HepG2 (cell line): ENCODE results near the gene PSD. TPM values are rescaled to one million over a fixed set of nuclear protein-coding genes. Genes with fewer than 3 reads are reported as not detected.

Source experiments
- FOXP1 ChIP-seq, 2 experiments: fragments of 450-650 bp in 1 of 2; IDR thresholded peaks; 2 replicates each; pipeline ENCODE4 v1.6.1; 2017 to 2018; ENCODE audit warnings: antibody characterized with exemption in 1 of 2
- GFI1 ChIP-seq: sonication (generic); formaldehyde crosslinking; IDR thresholded peaks from 2 replicates; pipeline ENCODE4 v1.5.0; 2020; ENCODE audit warnings: missing genetic modification reagents, mild to moderate bottlenecking, borderline replicate concordance
- GLMP ChIP-seq: sonication (generic); formaldehyde crosslinking; IDR thresholded peaks from 2 replicates; pipeline ENCODE4 v1.9.0; 2021; ENCODE audit warnings: missing genetic modification reagents, mild to moderate bottlenecking, borderline replicate concordance
- KLF9 ChIP-seq: IDR thresholded peaks from 2 replicates; pipeline ENCODE4 v1.6.1; 2016; ENCODE audit warnings: low read depth
- NPAS2 ChIP-seq: sonication (generic); formaldehyde crosslinking; IDR thresholded peaks from 2 replicates; pipeline ENCODE4 v1.8.0; 2022; ENCODE audit warnings: mild to moderate bottlenecking, missing genetic modification reagents, borderline replicate concordance
- PRPF4 ChIP-seq: fragments of 200-400 bp; formaldehyde crosslinking; IDR thresholded peaks from 2 replicates; pipeline ENCODE4 v1.6.1; 2016; ENCODE audit warnings: low read length, low read depth; ENCODE audit not compliant: poor library complexity, severe bottlenecking
- RFXAP ChIP-seq: sonication (generic); formaldehyde crosslinking; IDR thresholded peaks from 2 replicates; pipeline ENCODE4 v1.4.0; 2020; ENCODE audit warnings: missing genetic modification reagents, borderline replicate concordance
- SAFB2 ChIP-seq: sonication (generic); formaldehyde crosslinking; IDR thresholded peaks from 2 replicates; pipeline ENCODE4 v1.5.1; 2020; ENCODE audit warnings: missing genetic modification reagents, low read depth, mild to moderate bottlenecking, borderline replicate concordance
- SUZ12 ChIP-seq: fragments of 150-350 bp; IDR thresholded peaks from 2 replicates; pipeline ENCODE4 v1.6.1; 2014; ENCODE audit warnings: low read depth, low read length
- SYNCRIP ChIP-seq: fragments of 200-400 bp; formaldehyde crosslinking; IDR thresholded peaks from 2 replicates; pipeline ENCODE4 v1.6.1; 2018; ENCODE audit warnings: mild to moderate bottlenecking, low read depth, low read length; ENCODE audit not compliant: insufficient read depth
- ZBTB40 ChIP-seq, 2 experiments: fragments of 450-650 bp in 1 of 2; sonication (generic) in 1 of 2; formaldehyde crosslinking in 1 of 2; IDR thresholded peaks; 2 replicates each; pipeline versions ENCODE4 v1.6.1 to v1.8.0; 2016 to 2022; ENCODE audit warnings: antibody characterized with exemption in 1 of 2, mild to moderate bottlenecking in 1 of 2, missing genetic modification reagents in 1 of 2
- ZFP36 ChIP-seq: fragments of 150-350 bp; IDR thresholded peaks from 2 replicates; pipeline ENCODE4 v1.6.1; 2018; ENCODE audit warnings: borderline replicate concordance, low read length, low read depth; ENCODE audit not compliant: partially characterized antibody
- ZNF180 ChIP-seq: sonication (generic); formaldehyde crosslinking; IDR thresholded peaks from 2 replicates; pipeline ENCODE4 v1.4.0; 2020; ENCODE audit warnings: low read depth, missing genetic modification reagents, borderline replicate concordance
- ZNF232 ChIP-seq: sonication (generic); formaldehyde crosslinking; IDR thresholded peaks from 2 replicates; pipeline ENCODE4 v1.4.0; 2020; ENCODE audit warnings: missing genetic modification reagents, borderline replicate concordance
- ZNF605 ChIP-seq: sonication (generic); formaldehyde crosslinking; IDR thresholded peaks from 2 replicates; pipeline ENCODE4 v1.8.0; 2022; ENCODE audit warnings: mild to moderate bottlenecking, missing genetic modification reagents
- ZNF841 ChIP-seq: sonication (generic); formaldehyde crosslinking; IDR thresholded peaks from 2 replicates; pipeline ENCODE4 v1.8.1; 2023; ENCODE audit warnings: missing genetic modification reagents, borderline replicate concordance
- polyA plus RNA-seq, 8 experiments: library from polyadenylated mRNA; depleted of rRNA in 3 of 8; stranded (reverse) in 7 of 8; unstranded in 1 of 8; fragments of >200 nt; fragmentation: Illumina TruSeq in 4 of 8; extraction: Trizol in 4 of 8; gene quantifications; 2 replicates each; pipeline versions ENCODE4 v1.2.1 to v1.2.3, GENCODE V29; 2011 to 2016; ENCODE audit warnings: low read depth in 4 of 8, missing spikeins in 1 of 8, mixed read lengths in 1 of 8; ENCODE audit not compliant: insufficient read depth in 1 of 8
- total RNA-seq, 5 experiments: library from RNA; depleted of rRNA; stranded (reverse); fragments of >200 nt; fragmentation: Illumina TruSeq; extraction: Trizol; gene quantifications; 2 replicates each; pipeline ENCODE4 v1.2.3, GENCODE V29; 2016; ENCODE audit warnings: low read depth in 1 of 5
- TF ChIP-seq, protein P1 (sequence below): sonication (generic); formaldehyde crosslinking; IDR thresholded peaks from 2 replicates; pipeline ENCODE4 v1.4.0; 2020; ENCODE audit warnings: missing genetic modification reagents

The PSD gene
- total and polyA plus RNA-seq, 2 of the 13 experiments (the other 11 are each of a cell fraction or from before 2014, with no cell fraction given), result 0.35 to 0.58 TPM

DNA sequence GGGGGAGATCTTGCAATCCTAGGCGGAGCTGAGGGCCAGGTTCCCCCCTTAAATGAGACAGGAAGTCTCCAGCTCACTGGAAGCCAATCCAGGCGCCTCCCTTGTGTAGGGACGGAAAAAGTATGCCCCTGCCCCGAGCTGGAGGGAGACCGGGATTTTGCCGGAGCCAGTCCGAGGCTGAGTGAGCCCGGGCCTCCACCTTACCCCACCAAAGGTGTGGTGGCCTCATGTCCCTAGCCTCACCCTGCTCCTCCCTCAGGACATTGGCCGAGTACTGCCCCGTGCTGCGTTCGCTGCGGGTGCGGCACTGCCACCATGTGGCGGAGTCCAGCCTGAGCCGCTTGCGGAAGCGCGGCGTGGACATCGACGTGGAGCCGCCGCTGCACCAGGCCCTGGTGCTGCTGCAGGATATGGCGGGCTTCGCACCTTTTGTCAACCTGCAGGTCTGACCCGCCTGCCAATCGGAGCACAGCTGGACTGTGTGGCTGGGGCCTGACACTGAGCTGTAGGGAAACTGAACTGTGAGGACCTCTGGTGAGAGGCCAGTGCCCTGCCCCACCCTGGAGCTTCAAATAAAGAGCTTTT, 4.1 kb upstream of the PSD start (continued):
- TF ChIP-seq SYNCRIP (no peak), NPAS2 (CRISPR knock-in tag) (no peak), ZFP36 (no peak), ZNF841 (no peak), ZBTB40 (IDR thresholded peaks at IDR 0.05) (no peak), ZBTB40 (CRISPR knock-in tag; IDR thresholded peaks at IDR 0.05) (peak; percentile 39; the same call in 1 of the 2 replicates), FOXP1 (IDR thresholded peaks at IDR 0.05) (no peak), FOXP1 (CRISPR knock-in tag; IDR thresholded peaks at IDR 0.05) (no peak), RFXAP (CRISPR knock-in tag) (peak; percentile 63; the same call in 1 of the 2 replicates), SUZ12 (no peak), ZNF232 (CRISPR knock-in tag) (no peak; the same call in 1 of the 2 replicates), GFI1 (CRISPR knock-in tag) (no peak), ZNF180 (CRISPR knock-in tag) (no peak), GLMP (CRISPR knock-in tag) (no peak), PRPF4 (no peak), ZNF605 (peak; percentile 56; the same call in 1 of the 2 replicates), KLF9 (CRISPR knock-in tag) (no peak), SAFB2 (peak; percentile 28; the same call in 1 of the 2 replicates)
- TF ChIP-seq, protein P1, sequence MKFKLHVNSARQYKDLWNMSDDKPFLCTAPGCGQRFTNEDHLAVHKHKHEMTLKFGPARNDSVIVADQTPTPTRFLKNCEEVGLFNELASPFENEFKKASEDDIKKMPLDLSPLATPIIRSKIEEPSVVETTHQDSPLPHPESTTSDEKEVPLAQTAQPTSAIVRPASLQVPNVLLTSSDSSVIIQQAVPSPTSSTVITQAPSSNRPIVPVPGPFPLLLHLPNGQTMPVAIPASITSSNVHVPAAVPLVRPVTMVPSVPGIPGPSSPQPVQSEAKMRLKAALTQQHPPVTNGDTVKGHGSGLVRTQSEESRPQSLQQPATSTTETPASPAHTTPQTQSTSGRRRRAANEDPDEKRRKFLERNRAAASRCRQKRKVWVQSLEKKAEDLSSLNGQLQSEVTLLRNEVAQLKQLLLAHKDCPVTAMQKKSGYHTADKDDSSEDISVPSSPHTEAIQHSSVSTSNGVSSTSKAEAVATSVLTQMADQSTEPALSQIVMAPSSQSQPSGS (CRISPR knock-in tag), result 0 out of 2 replicates have a peak, but pooled peaks have one; percentile 25
